WTC11 (cell line): Measurements from ENCODE around the gene MAML2. TPM values are rescaled to one million over a fixed set of nuclear protein-coding genes. Genes with fewer than 3 reads are reported as not detected.

Experiments used
- ATAC-seq: fragments of 200-7000 bp; cut with Tn5 transposase; 2 replicates; pipeline ENCODE4 v1.10.0; 2021; ENCODE audit warnings: mild to moderate bottlenecking, moderate library complexity
- CTCF ChIA-PET: fragments of 300-600 bp; sonication (Branson Sonifier 250); formaldehyde crosslinking; loops from one replicate; lab custom pipeline; 2021; ENCODE audit warnings: antibody characterized with exemption; lab: Charles Lee
- POLR2A ChIA-PET: fragments of 350-600 bp; sonication (Branson Sonifier 250); formaldehyde crosslinking; loops from one replicate; lab custom pipeline; 2021; ENCODE audit warnings: antibody characterized with exemption; lab: Charles Lee
- DNase-seq: peaks from one replicate; pipeline ENCODE4 v3.0.0; 2021; ENCODE audit warnings: low spot score
- H3K27ac Mint-ChIP-seq: 2 replicates; pipeline ENCODE4 v1.8.0; 2021; ENCODE audit warnings: mixed read lengths
- H3K27me3 Mint-ChIP-seq: 2 replicates; pipeline ENCODE4 v1.8.0; 2021; ENCODE audit warnings: low read depth, mild to moderate bottlenecking, moderate library complexity, mixed read lengths
- H3K36me3 Mint-ChIP-seq: 2 replicates; pipeline ENCODE4 v1.8.0; 2021; ENCODE audit warnings: mixed read lengths
- H3K4me1 Mint-ChIP-seq: 2 replicates; pipeline ENCODE4 v1.8.0; 2022; ENCODE audit warnings: mixed read lengths
- H3K4me3 Mint-ChIP-seq: 2 replicates; pipeline ENCODE4 v1.8.0; 2021; ENCODE audit warnings: mild to moderate bottlenecking, moderate library complexity, mixed read lengths
- H3K9me3 Mint-ChIP-seq: 2 replicates; pipeline ENCODE4 v1.8.0; 2021; ENCODE audit warnings: mixed read lengths
- CREB1 ChIP-seq: sonication (generic); formaldehyde crosslinking; IDR thresholded peaks from 2 replicates; pipeline ENCODE4 v1.8.0; 2023; ENCODE audit warnings: mild to moderate bottlenecking, missing genetic modification reagents
- CREM ChIP-seq: sonication (generic); formaldehyde crosslinking; IDR thresholded peaks from 2 replicates; pipeline ENCODE4 v1.8.1; 2022; ENCODE audit warnings: mild to moderate bottlenecking, missing genetic modification reagents, moderate library complexity
- E2F1 ChIP-seq: sonication (generic); formaldehyde crosslinking; IDR thresholded peaks from 2 replicates; pipeline ENCODE4 v1.8.0; 2022; ENCODE audit warnings: mild to moderate bottlenecking, missing genetic modification reagents
- FOXJ3 ChIP-seq: sonication (generic); formaldehyde crosslinking; IDR thresholded peaks from 2 replicates; pipeline ENCODE4 v1.9.0; 2021; ENCODE audit warnings: missing genetic modification reagents, mild to moderate bottlenecking, borderline replicate concordance
- FOXK1 ChIP-seq: sonication (generic); formaldehyde crosslinking; IDR thresholded peaks from 2 replicates; pipeline ENCODE4 v1.8.0; 2022; ENCODE audit warnings: mild to moderate bottlenecking, moderate library complexity, missing genetic modification reagents
- GRHL2 ChIP-seq: fragments of 250-450 bp; sonication (Bioruptor Pico); IDR thresholded peaks from 2 replicates; pipeline ENCODE4 v1.8.0; 2022; ENCODE audit warnings: mild to moderate bottlenecking, moderate library complexity; ENCODE audit not compliant: insufficient replicate concordance, severe bottlenecking
- GTF2I ChIP-seq: fragments of 250-450 bp; sonication (Bioruptor Pico); conservative IDR thresholded peaks from 2 replicates; pipeline ENCODE4 v1.4.0; 2021; ENCODE audit warnings: mild to moderate bottlenecking
- HMGA2 ChIP-seq: fragments of 250-450 bp; sonication (Bioruptor Pico); IDR thresholded peaks from 2 replicates; pipeline ENCODE4 v1.4.0; 2021; ENCODE audit warnings: mild to moderate bottlenecking, moderate library complexity
- NFATC4 ChIP-seq: fragments of 250-450 bp; sonication (Bioruptor Pico); IDR thresholded peaks from 2 replicates; pipeline ENCODE4 v1.9.0; 2021; ENCODE audit warnings: mild to moderate bottlenecking
- NR3C1 ChIP-seq: sonication (generic); formaldehyde crosslinking; conservative IDR thresholded peaks from 2 replicates; pipeline ENCODE4 v1.8.1; 2023; ENCODE audit warnings: low read depth, mild to moderate bottlenecking, missing genetic modification reagents
- TEAD1 ChIP-seq: sonication (generic); formaldehyde crosslinking; IDR thresholded peaks from 2 replicates; pipeline ENCODE4 v1.8.0; 2022; ENCODE audit warnings: mild to moderate bottlenecking, missing genetic modification reagents
- TP53 ChIP-seq: sonication (generic); formaldehyde crosslinking; IDR thresholded peaks from 2 replicates; pipeline ENCODE4 v1.8.1; 2023; ENCODE audit warnings: mild to moderate bottlenecking, missing genetic modification reagents
- ZBTB21 ChIP-seq: sonication (generic); formaldehyde crosslinking; IDR thresholded peaks from 2 replicates; pipeline ENCODE4 v1.8.1; 2023; ENCODE audit warnings: mild to moderate bottlenecking, missing genetic modification reagents, borderline replicate concordance
- ZBTB43 ChIP-seq: sonication (generic); formaldehyde crosslinking; IDR thresholded peaks from 2 replicates; pipeline ENCODE4 v1.8.1; 2023; ENCODE audit warnings: mild to moderate bottlenecking, missing genetic modification reagents
- ZNF317 ChIP-seq: sonication (generic); formaldehyde crosslinking; IDR thresholded peaks from 2 replicates; pipeline ENCODE4 v1.8.1; 2023; ENCODE audit warnings: low read depth, mild to moderate bottlenecking, moderate library complexity, missing genetic modification reagents, borderline replicate concordance
- ZNF532 ChIP-seq: fragments of 250-450 bp; sonication (Bioruptor Pico); IDR thresholded peaks from 2 replicates; pipeline ENCODE4 v1.9.0; 2021; ENCODE audit warnings: mild to moderate bottlenecking, borderline replicate concordance
- total RNA-seq: library from RNA; stranded (reverse); gene quantifications from 3 replicates; pipeline ENCODE4 v1.2.3, GENCODE V29; 2021
- TF ChIP-seq, protein P1 (sequence below): fragments of 250-450 bp; sonication (Bioruptor Pico); conservative IDR thresholded peaks from 2 replicates; pipeline ENCODE4 v1.9.0; 2021; ENCODE audit warnings: mild to moderate bottlenecking

MAML2 gene
- total RNA-seq, 1 experiment from 2014 or later = 8.1 TPM

DNA sequence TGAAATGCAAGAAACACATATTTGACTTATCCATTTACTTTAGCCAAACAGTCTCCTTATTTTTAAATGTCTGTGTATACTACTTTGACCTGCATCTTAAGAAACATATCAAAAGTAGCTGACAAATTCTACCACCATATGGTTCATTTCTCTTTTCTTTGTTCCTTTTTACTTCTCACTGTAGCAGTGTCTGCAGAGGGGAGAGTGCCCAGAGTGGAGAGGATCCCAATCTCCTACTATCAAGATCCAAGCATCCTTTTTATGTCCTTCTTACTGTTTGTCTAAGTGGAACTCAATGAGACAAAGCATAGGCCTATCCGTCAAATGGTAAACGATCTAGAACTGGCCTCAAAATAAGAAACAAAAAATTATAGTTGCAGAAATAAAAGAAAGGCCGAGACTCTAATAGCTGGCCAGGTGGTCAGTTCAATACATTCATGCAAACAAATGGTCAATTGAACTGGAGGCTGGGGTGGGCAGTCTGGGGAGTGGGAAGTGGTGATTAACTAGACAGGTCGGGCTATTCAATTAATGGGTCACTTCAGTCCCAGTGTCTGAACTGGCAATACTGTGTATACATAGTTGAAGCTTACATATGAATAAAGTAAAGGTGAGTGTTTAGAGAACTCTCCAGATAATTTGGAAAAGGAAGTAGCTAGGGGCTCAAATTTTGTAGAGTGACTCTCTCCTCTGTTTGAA, 149.1 kb downstream of the MAML2 start (continued):
- TF ChIP-seq ZNF532 (no peak), CREM (CRISPR knock-in tag) (no peak), FOXJ3 (CRISPR knock-in tag) (no peak)

DNA sequence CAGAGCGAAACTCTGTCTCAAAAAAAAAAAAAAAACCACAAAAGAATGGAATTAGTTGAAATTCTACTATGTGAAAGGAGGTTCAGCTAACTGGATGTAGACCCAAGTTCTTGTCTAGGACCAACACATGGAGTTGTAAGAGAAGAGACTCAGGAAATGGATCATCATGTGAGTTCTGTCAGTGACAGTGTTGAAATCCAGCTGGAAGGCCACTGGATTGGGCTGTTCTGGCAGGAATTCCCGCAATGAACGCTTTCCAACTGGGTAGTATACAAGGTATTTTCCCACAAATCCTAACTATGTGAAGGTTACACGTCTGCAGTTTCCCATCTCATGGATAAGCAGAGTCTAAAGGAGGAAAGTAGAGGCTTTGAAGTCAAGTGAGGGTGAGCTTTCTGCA, 151.2 kb downstream of the MAML2 start:
- no peak for DNase-seq
- Mint-ChIP-seq H3K9me3 (0 out of 2 replicates have a peak, but pooled peaks cover 3% of the 10 kb centered on the region), H3K4me1 (peaks cover 67% of the 10 kb centered on the region), H3K27ac (no peak overlapping the region), H3K27me3 (no peaks in the 10 kb centered on the region), H3K4me3 (no peak overlapping the region), H3K36me3 (peaks cover 2% of the 10 kb centered on the region; the same call in 1 of the 2 replicates)
- ChIA-PET POLR2A (interaction anchor here (0.7 kb wide), 1 partner anchor 431 kb away, joined by 3 read pairs; no protein-coding TSS in a partner anchor), CTCF (interaction anchor here (1.1 kb wide), 1 partner anchor 151 kb away, joined by 4 read pairs; the partner anchor contains the start of gene MAML2)
- no peak for TF ChIP-seq NR3C1 (CRISPR knock-in tag)
- TF ChIP-seq NFATC4 (CRISPR knock-in tag) = no peak
- no peak for TF ChIP-seq E2F1
- TF ChIP-seq, protein P1, sequence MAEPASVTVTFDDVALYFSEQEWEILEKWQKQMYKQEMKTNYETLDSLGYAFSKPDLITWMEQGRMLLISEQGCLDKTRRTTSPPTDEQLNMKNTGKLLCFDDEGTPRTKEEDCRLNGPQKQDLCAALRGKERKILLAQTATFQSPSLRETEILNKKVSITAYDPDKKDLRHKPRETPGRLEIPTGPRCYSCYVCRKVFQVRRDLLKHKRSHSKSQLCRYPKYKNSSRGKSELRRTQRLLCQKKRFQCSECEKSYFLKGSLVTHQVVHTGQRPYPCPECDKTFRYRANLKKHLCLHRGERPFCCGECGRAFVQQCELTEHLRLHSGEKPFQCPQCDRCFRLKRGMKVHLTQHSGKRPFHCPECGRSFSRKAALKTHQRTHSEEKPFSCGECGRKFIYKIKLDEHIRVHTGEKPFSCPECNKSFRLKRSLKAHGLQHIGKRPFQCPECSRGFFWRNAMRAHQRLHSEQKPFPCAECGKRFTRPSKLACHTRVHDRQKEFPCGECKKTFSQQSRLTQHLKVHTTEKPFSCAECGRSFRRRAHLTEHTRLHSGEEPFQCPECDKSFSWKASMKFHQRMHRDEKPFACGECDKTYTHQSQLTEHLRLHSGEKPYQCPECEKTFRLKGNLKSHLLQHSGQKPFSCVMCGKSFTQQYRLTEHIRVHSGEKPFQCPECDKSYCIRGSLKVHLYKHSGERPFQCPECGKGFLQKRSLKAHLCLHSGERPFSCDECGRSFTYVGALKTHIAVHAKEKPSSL (CRISPR knock-in tag) = no peak
- no peak for TF ChIP-seq ZBTB21 (CRISPR knock-in tag)
- TF ChIP-seq ZBTB43 = no peak
- TF ChIP-seq GRHL2 (CRISPR knock-in tag) = no peak
- no peak for TF ChIP-seq FOXJ3 (CRISPR knock-in tag)
- TF ChIP-seq GTF2I (CRISPR knock-in tag) = no peak
- TF ChIP-seq TEAD1 (CRISPR knock-in tag) = no peak
- TF ChIP-seq ZNF317 (CRISPR knock-in tag) = no peak
- no peak for TF ChIP-seq TP53 (CRISPR knock-in tag)
- no peak for TF ChIP-seq FOXK1 (CRISPR knock-in tag)
- TF ChIP-seq CREB1 (CRISPR knock-in tag) = no peak
- TF ChIP-seq HMGA2 = no peak
- ATAC-seq = no peak
